SU-DHL-6 (cell line): ENCODE results near the gene SEPTIN10.

Source experiments
- EZH2phosphoT487 ChIP-seq: fragments of 200-600 bp; sonication (generic), shearing (Covaris generic); conservative IDR thresholded peaks from 2 replicates; pipeline ENCODE4 v1.6.1; 2018; ENCODE audit warnings: mild to moderate bottlenecking, antibody characterized with exemption, low read length, moderate library complexity, mixed read lengths
- TF ChIP-seq, protein P1 (sequence below): fragments of 200-600 bp; sonication (generic); IDR thresholded peaks from one replicate; pipeline ENCODE4 v1.5.1; 2017; ENCODE audit warnings: antibody characterized with exemption, mild to moderate bottlenecking, low read length, moderate library complexity; ENCODE audit not compliant: insufficient read depth, poor library complexity, severe bottlenecking

DNA sequence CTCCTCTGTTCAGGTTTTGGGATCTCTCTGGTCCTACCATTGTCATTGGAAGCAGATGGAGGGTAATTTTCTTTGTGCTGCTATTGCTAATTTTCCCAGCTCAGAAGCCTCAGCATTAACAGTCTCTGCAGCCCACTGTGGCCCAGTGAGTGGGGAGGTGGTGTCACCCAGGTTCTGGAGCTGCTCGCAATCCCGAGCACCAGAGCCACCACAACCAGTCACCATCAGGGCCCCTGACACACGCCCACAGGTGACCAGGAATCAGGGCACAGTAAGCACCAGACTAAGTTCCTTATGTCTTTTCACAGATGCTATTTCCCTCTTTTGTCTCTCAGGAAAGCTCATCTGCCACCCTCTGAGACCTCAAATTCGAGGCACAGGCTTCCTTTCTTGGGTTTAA lies 87.9 kb downstream of the SEPTIN10 start:
- TF ChIP-seq, protein P1, sequence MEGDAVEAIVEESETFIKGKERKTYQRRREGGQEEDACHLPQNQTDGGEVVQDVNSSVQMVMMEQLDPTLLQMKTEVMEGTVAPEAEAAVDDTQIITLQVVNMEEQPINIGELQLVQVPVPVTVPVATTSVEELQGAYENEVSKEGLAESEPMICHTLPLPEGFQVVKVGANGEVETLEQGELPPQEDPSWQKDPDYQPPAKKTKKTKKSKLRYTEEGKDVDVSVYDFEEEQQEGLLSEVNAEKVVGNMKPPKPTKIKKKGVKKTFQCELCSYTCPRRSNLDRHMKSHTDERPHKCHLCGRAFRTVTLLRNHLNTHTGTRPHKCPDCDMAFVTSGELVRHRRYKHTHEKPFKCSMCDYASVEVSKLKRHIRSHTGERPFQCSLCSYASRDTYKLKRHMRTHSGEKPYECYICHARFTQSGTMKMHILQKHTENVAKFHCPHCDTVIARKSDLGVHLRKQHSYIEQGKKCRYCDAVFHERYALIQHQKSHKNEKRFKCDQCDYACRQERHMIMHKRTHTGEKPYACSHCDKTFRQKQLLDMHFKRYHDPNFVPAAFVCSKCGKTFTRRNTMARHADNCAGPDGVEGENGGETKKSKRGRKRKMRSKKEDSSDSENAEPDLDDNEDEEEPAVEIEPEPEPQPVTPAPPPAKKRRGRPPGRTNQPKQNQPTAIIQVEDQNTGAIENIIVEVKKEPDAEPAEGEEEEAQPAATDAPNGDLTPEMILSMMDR = no peak
- TF ChIP-seq EZH2phosphoT487 = no peak
